HG02642 (cell line): ENCODE results near the gene MGAT5.

ENCODE experiments used
- ATAC-seq: cut with Tn5 transposase; IDR thresholded peaks from one replicate; pipeline ENCODE4 v1.9.1; 2021; ENCODE audit warnings: mild to moderate bottlenecking; ENCODE audit not compliant: unreplicated experiment, poor library complexity

The MGAT5 gene

GRCh38 chr2:134231301-134231964 lies 22.4 kb upstream of the MGAT5 start:
- ATAC-seq = no peak

DNA sequence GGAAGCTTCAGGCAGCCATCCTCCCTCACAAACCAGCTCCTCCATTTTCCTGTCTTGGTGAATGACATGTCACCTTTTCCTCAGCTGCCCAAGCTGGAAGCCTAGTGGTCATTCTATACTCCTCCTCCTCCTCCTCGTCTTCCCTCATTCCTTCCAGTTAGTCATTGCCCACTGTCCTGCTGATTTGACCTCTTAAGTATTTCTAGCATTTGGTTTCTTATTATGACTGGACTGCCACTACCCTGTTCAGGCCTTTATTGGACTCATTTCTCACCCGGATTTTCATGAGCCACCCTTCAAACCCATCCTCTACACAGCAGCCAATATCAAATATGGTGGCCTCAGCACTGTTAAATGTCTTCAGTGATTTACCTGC lies 21.9 kb upstream of the MGAT5 start:
- no peak for ATAC-seq

- ATAC-seq = no peak
These were observed 21.4 kb upstream of the MGAT5 start for GRCh38 chr2:134232461-134232860.

DNA sequence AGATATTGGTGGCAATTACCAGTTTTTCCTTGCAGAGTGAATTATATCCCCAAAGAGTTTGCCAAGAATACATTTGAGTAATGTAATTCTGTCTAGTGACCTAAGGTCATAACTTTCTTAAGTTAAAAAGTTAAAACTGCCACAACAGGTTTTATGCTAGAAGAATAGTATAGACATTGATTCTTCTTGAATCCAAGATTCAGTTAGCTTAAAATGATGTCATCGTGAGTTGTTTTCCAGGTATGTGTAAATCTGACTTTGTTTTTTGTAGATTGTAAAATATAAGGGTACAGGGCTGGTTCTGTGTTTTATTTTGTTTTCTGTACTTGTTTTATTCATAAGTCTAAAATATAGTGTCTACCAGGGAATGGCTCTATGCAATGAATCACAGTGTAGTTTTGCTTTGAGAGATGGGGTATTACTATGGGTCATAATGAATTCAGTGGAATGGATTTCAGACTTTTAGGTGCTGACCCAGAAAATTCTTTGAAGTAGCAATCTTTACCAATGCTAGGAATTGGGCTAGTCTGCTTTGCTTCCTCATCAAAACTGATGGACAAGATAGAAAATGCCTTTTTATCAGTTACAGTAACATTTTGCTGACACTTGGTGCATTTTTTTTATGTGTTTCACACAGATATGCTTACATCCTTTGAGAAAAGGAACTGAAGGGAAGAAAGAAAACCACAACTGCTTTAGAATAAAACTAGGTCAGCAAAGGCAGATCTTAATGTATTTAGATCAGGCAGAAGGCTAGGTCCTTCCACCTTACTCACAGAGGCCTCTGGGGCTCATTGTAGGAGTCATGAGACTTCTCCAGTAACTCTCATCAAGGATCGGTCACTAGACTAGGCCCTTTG lies 20.8 kb upstream of the MGAT5 start:
- ATAC-seq = peak; percentile 34

GRCh38 chr2:134233728-134234136 lies 20.1 kb upstream of the MGAT5 start:
- peak; percentile 64 for ATAC-seq

- ATAC-seq = no peak
These were observed 19.3 kb upstream of the MGAT5 start for GRCh38 chr2:134234535-134234934.

- ATAC-seq = no peak
These were observed 18.2 kb upstream of the MGAT5 start for GRCh38 chr2:134235510-134236144.

- ATAC-seq = no peak
These were observed 15.5 kb upstream of the MGAT5 start for GRCh38 chr2:134238371-134238770.

- no peak for ATAC-seq
These were observed 13.8 kb upstream of the MGAT5 start for GRCh38 chr2:134240061-134240460.

DNA sequence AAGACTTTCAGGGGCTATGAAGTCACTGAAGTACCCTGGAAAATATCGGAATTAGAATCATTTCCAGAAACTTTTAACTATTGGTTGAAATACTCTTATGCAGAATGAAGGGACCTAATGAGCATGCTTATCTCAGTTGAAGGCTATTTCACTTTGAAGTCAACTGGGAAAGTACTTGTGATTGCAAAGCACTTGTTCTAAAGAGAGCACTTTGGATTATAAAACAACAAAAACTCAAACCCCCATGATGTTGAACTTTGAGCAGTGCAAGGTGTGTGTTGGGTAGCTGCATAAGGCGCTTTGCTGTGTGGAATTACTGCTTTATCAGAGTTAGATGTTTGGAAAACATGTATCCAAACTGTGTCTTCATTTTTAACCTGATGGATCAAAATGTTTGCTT lies 12.0 kb upstream of the MGAT5 start:
- ATAC-seq = no peak

DNA sequence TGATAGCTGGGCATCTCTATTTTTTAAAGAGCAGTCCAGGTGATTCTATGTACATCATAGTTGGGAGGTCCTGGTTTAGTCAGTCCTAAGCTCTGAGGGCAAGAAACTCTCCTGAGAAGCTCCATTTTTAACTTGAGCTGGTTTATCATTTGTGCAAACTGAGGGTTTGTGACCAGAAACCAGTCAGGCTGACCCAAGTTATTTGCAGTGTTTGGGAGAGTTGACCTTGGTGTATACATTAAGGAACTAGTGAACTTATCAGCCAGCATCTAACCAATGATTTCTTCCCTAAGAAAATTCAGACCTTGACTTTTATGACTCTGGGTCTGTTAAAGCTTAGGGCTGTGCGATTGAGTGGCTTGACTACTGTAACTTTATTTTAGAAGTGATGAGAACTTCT lies 10.6 kb upstream of the MGAT5 start:
- no peak for ATAC-seq

GRCh38 chr2:134244086-134244485 lies 9.8 kb upstream of the MGAT5 start:
- no peak for ATAC-seq

- ATAC-seq = no peak
These were observed 9.3 kb upstream of the MGAT5 start for GRCh38 chr2:134244587-134244986.

DNA sequence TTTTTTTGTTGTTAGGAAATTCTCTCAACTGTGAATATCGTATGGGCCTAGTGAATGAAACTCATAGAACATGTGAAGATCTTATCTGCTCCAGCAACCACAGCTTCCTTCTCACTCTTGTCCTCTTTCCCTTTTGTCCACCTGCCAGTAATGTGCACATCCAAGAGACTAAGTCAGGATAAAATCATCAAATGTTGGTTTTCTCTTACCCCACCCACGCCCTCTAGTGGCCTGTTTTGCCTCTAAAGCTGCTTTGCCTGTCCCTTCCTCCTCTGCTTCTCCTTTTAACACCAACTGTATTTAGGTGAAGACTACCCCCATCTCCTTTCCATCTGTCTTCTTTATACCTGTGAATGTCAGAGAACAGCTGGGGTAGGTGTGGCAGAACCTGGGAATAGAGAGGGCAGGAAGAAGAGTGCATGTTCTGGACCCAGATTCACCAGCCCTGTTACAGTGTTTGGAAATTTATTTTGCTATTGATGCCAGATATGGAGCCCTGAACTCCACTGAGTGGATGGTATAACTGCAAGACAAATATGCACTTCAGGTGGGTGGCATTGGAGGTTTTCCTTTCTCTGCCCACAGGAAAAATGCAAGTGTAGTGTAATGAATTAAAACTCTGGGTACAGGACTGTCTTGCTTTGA lies 8.4 kb upstream of the MGAT5 start:
- ATAC-seq = no peak

- ATAC-seq = no peak
These were observed 7.6 kb upstream of the MGAT5 start for GRCh38 chr2:134246154-134246874.

- ATAC-seq = peak; percentile 43
These were observed 6.2 kb upstream of the MGAT5 start for GRCh38 chr2:134247679-134248078.

GRCh38 chr2:134248913-134249312 lies 5.0 kb upstream of the MGAT5 start:
- ATAC-seq = no peak

DNA sequence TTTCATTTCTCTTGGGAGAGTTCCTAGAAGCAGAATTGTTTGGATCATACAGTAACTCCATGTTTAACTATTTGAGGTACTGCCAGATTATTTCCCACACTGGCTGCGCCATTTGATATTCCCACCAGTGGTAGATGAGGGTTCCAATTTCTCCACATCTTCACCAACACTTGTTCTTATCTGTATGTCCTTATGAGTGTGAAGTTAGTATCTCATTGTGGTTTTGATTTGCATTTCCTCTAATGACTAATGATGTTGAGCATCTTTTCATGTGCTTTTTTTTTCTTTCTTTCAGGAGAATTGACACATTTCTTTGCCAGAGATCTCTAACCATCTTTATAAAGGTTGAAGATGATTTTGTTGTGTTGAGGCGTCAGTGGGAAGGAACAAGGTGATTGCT lies 4.1 kb upstream of the MGAT5 start:
- no peak for ATAC-seq

DNA sequence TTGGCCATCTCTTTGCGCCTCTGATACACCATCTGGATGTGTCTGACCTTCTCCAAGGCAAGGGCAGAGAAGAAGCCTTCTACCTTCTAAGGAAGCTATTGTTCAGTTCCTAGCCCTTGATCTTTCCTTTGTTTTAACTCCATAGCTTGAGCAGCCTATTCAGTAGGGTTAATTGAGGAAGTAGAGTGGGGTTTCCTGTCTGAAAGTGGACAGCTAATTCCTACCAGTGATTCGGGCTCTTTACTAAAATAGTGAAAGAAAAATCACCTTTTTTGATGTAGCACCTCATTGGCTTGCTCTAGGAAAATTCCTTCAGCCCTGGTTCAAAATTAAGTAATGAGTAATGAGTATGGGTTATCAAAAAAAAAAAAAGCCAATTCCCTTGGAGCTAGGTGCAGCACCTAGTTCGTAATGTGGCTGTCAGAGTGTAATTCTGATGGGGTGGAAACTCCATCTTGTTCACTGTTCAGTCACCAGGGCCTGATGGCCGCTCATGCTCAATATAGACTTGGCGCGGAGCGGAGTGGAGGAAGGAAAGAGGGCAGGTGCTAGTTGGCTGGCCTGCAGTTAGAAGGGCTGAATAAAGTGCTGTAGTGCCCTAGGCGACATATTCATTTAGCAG lies 2.9 kb upstream of the MGAT5 start:
- no peak for ATAC-seq
